Measurements from ENCODE around the gene CD2AP. TPM values are rescaled to one million over a fixed set of nuclear protein-coding genes. Genes with fewer than 3 reads are reported as not detected.

The CD2AP gene
- total RNA-seq, 1 experiment from 2014 or later, result 43.8 TPM

DNA sequence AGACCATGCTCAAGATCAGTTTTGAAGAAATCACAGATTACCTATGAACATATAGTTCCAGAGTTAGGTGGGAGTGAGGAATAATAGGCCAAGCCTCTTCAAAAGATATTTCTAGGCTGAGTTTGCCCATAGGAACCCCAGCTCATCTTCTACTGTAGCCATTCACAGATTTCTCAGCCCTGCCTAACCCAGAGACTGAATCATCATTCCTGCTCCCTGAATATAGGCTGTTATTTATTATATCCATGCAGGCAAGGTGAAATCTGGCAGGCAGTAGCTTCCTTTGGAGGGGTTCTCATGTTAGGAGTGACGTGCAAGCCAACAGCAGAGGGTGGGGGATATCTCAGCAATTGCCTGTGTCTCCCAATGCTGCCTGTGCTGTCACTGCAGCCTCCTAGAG lies 195.2 kb downstream of the CD2AP start:
- RAD21 ChIA-PET (ENCODE audit: low non-redundant PET in 1 of 2, low total read pairs in 2 of 2, uncharacterized antibody in 2 of 2, unreplicated experiment in 2 of 2), result no interaction called here
- H3K4me1 ChIP-seq (ENCODE audit: control insufficient read depth in 1 of 2, insufficient read depth in 2 of 2, low read length in 2 of 2), result no peaks in the 10 kb centered on the region
- no peak overlapping the region for H3K4me2 ChIP-seq (ENCODE audit: low read length)
- H3K4me3 ChIP-seq (replicated peaks in 1 of 2; ENCODE audit: low read depth in 1 of 2, low read length in 2 of 2), result no peak overlapping the region
- H3K36me3 ChIP-seq (ENCODE audit: control insufficient read depth in 1 of 2, insufficient read depth in 2 of 2, low read length in 2 of 2), result no peaks in the 10 kb centered on the region
- no peaks in the 10 kb centered on the region for H3K27me3 ChIP-seq (ENCODE audit: insufficient read depth, low read length)
- CTCF ChIA-PET, result no interaction called here
- no peaks in the 10 kb centered on the region for H3K9me3 ChIP-seq (ENCODE audit: control insufficient read depth in 1 of 2, insufficient read depth in 1 of 2, low read depth in 1 of 2, low read length in 2 of 2)
- POLR2A ChIA-PET, result no interaction called here
- H3K79me2 ChIP-seq (ENCODE audit: insufficient read depth, low read length), result no peaks in the 10 kb centered on the region
- DNase-seq (ENCODE audit: low read depth, low spot score) (no peak), ATAC-seq (no peak)
- BruUV-seq (replicated peaks), result no TSS peak
- H3K9me2 ChIP-seq (ENCODE audit: insufficient read depth), result 0 out of 2 replicates have a peak, but pooled peaks cover 4% of the 10 kb centered on the region
- H2AFZ ChIP-seq (ENCODE audit: low read depth, low read length, poor library complexity, severe bottlenecking), result no peak overlapping the region
- intact Hi-C loops (cut with micrococcal nuclease), result no loop called here
- no peak overlapping the region for H3K27ac ChIP-seq (ENCODE audit: low read depth, low read length)
- H3K9ac ChIP-seq (ENCODE audit: low read length), result no peak overlapping the region
- no peak for TF ChIP-seq SIN3A (IDR thresholded peaks at IDR 0.05; ENCODE audit: low read depth)
- TF ChIP-seq ZFX (IDR thresholded peaks at IDR 0.05), result no peak
- TF ChIP-seq SRF (IDR thresholded peaks at IDR 0.05; ENCODE audit: low read depth), result no peak
- TF ChIP-seq RAD21 (IDR thresholded peaks at IDR 0.05; ENCODE audit: low read depth), result no peak
- TF ChIP-seq, protein P1, sequence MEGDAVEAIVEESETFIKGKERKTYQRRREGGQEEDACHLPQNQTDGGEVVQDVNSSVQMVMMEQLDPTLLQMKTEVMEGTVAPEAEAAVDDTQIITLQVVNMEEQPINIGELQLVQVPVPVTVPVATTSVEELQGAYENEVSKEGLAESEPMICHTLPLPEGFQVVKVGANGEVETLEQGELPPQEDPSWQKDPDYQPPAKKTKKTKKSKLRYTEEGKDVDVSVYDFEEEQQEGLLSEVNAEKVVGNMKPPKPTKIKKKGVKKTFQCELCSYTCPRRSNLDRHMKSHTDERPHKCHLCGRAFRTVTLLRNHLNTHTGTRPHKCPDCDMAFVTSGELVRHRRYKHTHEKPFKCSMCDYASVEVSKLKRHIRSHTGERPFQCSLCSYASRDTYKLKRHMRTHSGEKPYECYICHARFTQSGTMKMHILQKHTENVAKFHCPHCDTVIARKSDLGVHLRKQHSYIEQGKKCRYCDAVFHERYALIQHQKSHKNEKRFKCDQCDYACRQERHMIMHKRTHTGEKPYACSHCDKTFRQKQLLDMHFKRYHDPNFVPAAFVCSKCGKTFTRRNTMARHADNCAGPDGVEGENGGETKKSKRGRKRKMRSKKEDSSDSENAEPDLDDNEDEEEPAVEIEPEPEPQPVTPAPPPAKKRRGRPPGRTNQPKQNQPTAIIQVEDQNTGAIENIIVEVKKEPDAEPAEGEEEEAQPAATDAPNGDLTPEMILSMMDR (IDR thresholded peaks at IDR 0.05 in 2 of 3, conservative IDR thresholded peaks at IDR 0.05 in 1 of 3; ENCODE audit: borderline replicate concordance in 1 of 3, insufficient read depth in 1 of 3, low read depth in 2 of 3, low read length in 2 of 3), result no peak
- TF ChIP-seq JUND (IDR thresholded peaks at IDR 0.05), result no peak
- TF ChIP-seq EZH2 (IDR thresholded peaks at IDR 0.05), result no peak
- no peak for TF ChIP-seq SP1 (IDR thresholded peaks at IDR 0.05; ENCODE audit: low read depth)
- TF ChIP-seq ZNF274 (IDR thresholded peaks at IDR 0.05; ENCODE audit: low read depth, low read length), result no peak
- no peak for TF ChIP-seq ELF1 (IDR thresholded peaks at IDR 0.05; ENCODE audit: borderline replicate concordance, low read depth)
- TF ChIP-seq, protein P2, sequence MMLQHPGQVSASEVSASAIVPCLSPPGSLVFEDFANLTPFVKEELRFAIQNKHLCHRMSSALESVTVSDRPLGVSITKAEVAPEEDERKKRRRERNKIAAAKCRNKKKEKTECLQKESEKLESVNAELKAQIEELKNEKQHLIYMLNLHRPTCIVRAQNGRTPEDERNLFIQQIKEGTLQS (IDR thresholded peaks at IDR 0.05), result no peak
- TF ChIP-seq, protein P3, sequence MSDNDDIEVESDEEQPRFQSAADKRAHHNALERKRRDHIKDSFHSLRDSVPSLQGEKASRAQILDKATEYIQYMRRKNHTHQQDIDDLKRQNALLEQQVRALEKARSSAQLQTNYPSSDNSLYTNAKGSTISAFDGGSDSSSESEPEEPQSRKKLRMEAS (IDR thresholded peaks at IDR 0.05), result no peak
- TF ChIP-seq, protein P4, sequence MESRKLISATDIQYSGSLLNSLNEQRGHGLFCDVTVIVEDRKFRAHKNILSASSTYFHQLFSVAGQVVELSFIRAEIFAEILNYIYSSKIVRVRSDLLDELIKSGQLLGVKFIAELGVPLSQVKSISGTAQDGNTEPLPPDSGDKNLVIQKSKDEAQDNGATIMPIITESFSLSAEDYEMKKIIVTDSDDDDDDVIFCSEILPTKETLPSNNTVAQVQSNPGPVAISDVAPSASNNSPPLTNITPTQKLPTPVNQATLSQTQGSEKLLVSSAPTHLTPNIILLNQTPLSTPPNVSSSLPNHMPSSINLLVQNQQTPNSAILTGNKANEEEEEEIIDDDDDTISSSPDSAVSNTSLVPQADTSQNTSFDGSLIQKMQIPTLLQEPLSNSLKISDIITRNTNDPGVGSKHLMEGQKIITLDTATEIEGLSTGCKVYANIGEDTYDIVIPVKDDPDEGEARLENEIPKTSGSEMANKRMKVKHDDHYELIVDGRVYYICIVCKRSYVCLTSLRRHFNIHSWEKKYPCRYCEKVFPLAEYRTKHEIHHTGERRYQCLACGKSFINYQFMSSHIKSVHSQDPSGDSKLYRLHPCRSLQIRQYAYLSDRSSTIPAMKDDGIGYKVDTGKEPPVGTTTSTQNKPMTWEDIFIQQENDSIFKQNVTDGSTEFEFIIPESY (IDR thresholded peaks at IDR 0.05; ENCODE audit: extremely low read depth, insufficient replicate concordance, low read length), result no peak
- no peak for TF ChIP-seq YY1 (IDR thresholded peaks at IDR 0.05; ENCODE audit: extremely low read depth, insufficient replicate concordance, low read depth, low read length)
- TF ChIP-seq FOSL1 (IDR thresholded peaks at IDR 0.05; ENCODE audit: low read depth), result no peak
- no peaks in the 10 kb centered on the region for H4K20me1 ChIP-seq (ENCODE audit: insufficient read depth)
